HFFc6 (cell line): ENCODE results near the gene TPH2. TPM values are rescaled to one million over a fixed set of nuclear protein-coding genes. Genes with fewer than 3 reads are reported as not detected.

Source experiments
- DNase-seq: peaks from one replicate; pipeline ENCODE4 v3.0.0-alpha.2; 2018
- H3K27ac Mint-ChIP-seq: 2 replicates; pipeline ENCODE4 v1.8.0; 2020; ENCODE audit warnings: mild to moderate bottlenecking, mixed read lengths
- H3K27me3 Mint-ChIP-seq: 2 replicates; pipeline ENCODE4 v1.8.0; 2021; ENCODE audit warnings: mild to moderate bottlenecking, moderate library complexity, mixed read lengths; ENCODE audit not compliant: insufficient read depth
- H3K36me3 Mint-ChIP-seq: 2 replicates; pipeline ENCODE4 v1.8.0; 2021; ENCODE audit warnings: low read depth, mixed read lengths
- H3K4me1 Mint-ChIP-seq: 2 replicates; pipeline ENCODE4 v1.8.0; 2020; ENCODE audit warnings: low read depth, mixed read lengths
- H3K4me3 Mint-ChIP-seq: 2 replicates; pipeline ENCODE4 v1.8.0; 2020; ENCODE audit warnings: mild to moderate bottlenecking, moderate library complexity, mixed read lengths
- H3K9me3 Mint-ChIP-seq: 2 replicates; pipeline ENCODE4 v1.8.0; 2020; ENCODE audit warnings: mild to moderate bottlenecking, mixed read lengths
- total RNA-seq, 6 experiments: library from RNA; stranded (reverse); fragmentation: NEBNext Ultra II Directional; extraction: Animal tissue kit (Norgen Biotek cat#: 25700); gene quantifications; 2 replicates in 1 of 6; 3 replicates in 5 of 6; pipeline ENCODE4 v1.2.3, GENCODE V29; 2021
- TF ChIP-seq, protein P1 (sequence below): fragments of 200-600 bp; sonication (generic); IDR thresholded peaks from 2 replicates; pipeline ENCODE4 v1.5.0; 2021; ENCODE audit warnings: antibody characterized with exemption, mild to moderate bottlenecking

Gene TPH2
- total RNA-seq, 6 experiments from 2014 or later = not detected

DNA sequence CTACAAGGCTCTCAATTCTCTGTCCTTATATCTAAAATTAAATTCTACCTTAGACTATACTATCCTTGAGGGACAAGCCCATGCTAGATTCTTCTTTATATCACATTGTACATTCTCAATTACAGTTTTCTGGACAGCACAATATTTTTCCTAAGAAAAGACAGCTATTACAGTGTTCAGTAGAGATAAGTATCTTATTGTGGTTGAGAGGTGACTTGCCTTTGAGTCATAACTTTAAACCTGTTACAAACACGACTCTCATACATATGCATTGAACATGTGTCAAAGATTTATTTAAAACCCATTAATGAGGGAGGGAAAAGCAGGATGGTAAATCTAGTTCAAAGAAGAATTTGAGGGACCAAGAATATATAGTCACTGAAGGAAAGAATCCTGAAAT, 61.1 kb downstream of the TPH2 start:
- H3K27me3 Mint-ChIP-seq = peaks cover 16% of the 10 kb centered on the region; the same call in 1 of the 2 replicates
- peaks cover 20% of the 10 kb centered on the region for H3K4me1 Mint-ChIP-seq
- H3K27ac Mint-ChIP-seq = no peak overlapping the region
- H3K36me3 Mint-ChIP-seq = no peaks in the 10 kb centered on the region
- H3K9me3 Mint-ChIP-seq = no peaks in the 10 kb centered on the region
- H3K4me3 Mint-ChIP-seq = no peak overlapping the region
- peak; percentile 52 for DNase-seq
- TF ChIP-seq, protein P1, sequence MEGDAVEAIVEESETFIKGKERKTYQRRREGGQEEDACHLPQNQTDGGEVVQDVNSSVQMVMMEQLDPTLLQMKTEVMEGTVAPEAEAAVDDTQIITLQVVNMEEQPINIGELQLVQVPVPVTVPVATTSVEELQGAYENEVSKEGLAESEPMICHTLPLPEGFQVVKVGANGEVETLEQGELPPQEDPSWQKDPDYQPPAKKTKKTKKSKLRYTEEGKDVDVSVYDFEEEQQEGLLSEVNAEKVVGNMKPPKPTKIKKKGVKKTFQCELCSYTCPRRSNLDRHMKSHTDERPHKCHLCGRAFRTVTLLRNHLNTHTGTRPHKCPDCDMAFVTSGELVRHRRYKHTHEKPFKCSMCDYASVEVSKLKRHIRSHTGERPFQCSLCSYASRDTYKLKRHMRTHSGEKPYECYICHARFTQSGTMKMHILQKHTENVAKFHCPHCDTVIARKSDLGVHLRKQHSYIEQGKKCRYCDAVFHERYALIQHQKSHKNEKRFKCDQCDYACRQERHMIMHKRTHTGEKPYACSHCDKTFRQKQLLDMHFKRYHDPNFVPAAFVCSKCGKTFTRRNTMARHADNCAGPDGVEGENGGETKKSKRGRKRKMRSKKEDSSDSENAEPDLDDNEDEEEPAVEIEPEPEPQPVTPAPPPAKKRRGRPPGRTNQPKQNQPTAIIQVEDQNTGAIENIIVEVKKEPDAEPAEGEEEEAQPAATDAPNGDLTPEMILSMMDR = no peak

DNA sequence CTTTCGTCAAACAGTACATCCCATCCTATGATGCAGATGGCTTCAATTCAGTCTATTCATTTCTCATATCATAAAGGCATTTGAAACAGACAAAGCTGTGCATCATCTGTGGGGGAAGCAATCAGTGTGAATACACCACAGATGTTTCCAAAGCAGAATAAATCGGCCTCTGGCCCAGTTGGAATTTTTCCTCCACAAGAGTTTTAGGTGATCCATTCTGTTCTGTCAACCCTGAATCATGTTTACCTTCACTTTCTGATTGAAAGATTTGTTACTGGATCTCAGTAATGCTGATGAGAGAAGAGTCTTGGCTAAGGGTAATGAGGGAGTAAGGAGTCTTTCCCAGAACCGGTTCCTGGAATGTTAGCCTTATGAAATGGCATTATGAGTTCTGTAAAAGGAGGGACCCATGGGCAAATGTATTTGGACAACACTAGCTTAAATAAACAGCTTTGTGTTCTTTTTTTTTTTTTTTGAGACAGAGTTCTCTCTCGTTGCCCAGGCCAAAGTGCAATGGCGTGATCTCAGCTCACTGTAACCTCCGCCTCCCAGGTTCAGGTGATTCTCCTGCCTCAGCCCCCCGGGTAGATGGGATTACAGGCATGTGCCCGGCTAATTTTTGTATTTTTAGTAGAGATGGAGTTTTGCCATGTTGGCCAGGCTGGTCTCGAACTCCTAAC, 62.5 kb downstream of the TPH2 start:
- TF ChIP-seq, protein P1 = no peak
- Mint-ChIP-seq H3K36me3 (no peaks in the 10 kb centered on the region), H3K4me1 (peaks cover 20% of the 10 kb centered on the region), H3K27ac (no peak overlapping the region), H3K9me3 (no peaks in the 10 kb centered on the region), H3K4me3 (no peak overlapping the region), H3K27me3 (peaks cover 6% of the 10 kb centered on the region)
- no peak for DNase-seq

DNA sequence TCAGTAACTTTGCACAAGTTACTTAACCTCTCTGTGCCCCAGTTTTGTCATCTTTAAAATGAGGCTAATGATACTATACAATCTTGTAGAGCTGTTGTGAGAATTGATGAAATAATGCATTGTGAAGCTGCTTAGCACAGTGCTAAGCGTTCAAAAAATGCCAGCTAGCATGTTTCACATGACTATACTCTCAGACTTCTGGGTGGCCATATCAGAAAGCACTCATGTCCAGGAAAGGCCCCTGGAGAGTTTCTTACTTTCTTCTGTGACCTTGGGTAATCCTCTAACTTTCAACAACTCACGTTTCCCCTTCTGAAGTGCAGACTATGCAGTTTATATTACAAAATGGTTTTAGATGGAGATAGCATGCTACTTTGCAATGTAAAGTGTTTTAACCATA, 68.1 kb downstream of the TPH2 start:
- peaks cover 24% of the 10 kb centered on the region for H3K4me1 Mint-ChIP-seq
- H3K27ac Mint-ChIP-seq = no peak overlapping the region
- no peaks in the 10 kb centered on the region for H3K36me3 Mint-ChIP-seq
- H3K9me3 Mint-ChIP-seq = no peaks in the 10 kb centered on the region
- DNase-seq = no peak
- TF ChIP-seq, protein P1 = no peak
- no peak overlapping the region for H3K4me3 Mint-ChIP-seq
- peaks cover 2% of the 10 kb centered on the region for H3K27me3 Mint-ChIP-seq

DNA sequence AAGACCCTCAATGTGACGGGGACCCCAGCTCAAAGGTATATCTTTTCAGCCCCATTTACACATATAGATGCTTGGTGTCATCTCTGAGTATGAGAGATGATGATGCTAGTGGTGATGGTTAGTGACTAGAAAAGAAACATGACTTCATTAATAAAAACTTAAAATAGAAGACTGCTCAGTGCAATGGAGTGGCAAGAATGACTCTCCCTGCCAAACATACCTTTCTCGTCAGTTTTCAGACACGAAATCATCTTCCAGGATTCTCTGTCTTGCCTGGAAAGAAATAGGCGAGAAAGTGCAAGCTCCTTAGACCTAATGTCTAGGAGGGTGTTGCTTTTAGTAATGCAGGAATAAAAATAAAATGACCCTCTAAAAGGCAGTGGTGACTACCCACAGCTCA, 71.7 kb downstream of the TPH2 start:
- DNase-seq = peak; percentile 78
- Mint-ChIP-seq H3K36me3 (no peaks in the 10 kb centered on the region), H3K9me3 (no peaks in the 10 kb centered on the region), H3K27ac (peak overlapping the region; percentile 47), H3K27me3 (peaks cover 2% of the 10 kb centered on the region), H3K4me3 (0 out of 2 replicates have a peak overlapping the region, but pooled peaks have one; percentile 22), H3K4me1 (peaks cover 32% of the 10 kb centered on the region)
- TF ChIP-seq, protein P1 = no peak

DNA sequence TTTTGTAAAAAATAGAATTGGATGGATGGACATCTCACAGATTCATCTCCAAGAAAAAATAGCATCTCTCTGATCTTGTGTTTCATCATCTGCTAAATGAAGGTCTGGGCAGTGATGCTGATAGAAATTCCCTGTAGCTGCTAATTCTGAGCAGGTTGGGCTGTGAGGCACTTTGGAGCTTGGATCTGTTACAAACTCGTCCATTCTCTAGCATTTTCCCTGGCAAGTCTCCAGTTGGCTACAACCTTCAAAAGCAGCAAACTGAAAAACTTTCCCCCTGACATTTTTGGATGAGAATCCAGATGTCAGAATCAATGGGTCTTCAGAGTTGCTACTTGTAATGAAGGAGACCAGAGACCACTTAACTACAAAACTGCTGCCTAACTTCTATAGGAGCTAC, 72.7 kb downstream of the TPH2 start:
- Mint-ChIP-seq H3K4me3 (peak overlapping the region; percentile 7; the same call in 1 of the 2 replicates), H3K27ac (peak overlapping the region; percentile 36; the same call in 1 of the 2 replicates), H3K9me3 (no peaks in the 10 kb centered on the region), H3K4me1 (peaks cover 32% of the 10 kb centered on the region), H3K27me3 (no peaks in the 10 kb centered on the region), H3K36me3 (no peaks in the 10 kb centered on the region)
- TF ChIP-seq, protein P1 = no peak
- DNase-seq = peak; percentile 15
